Mucosa of descending colon (tissue), 3 donors: ENCODE measurements around the gene FLNB. TPM values are rescaled to one million over a fixed set of nuclear protein-coding genes. Genes with fewer than 3 reads are reported as not detected.
"Not testable (repeated sequence)": the region's sequence is repeated elsewhere in the genome, so short reads cannot be mapped to it uniquely, and the experiment has no call there.

Experiments used
- ATAC-seq: fragments of 200-7000 bp; cut with Tn5 transposase; one replicate; pipeline ENCODE4 v1.9.1; 2020; ENCODE audit warnings: mild to moderate bottlenecking, moderate library complexity
- DNase-seq, 3 donors: peaks; one replicate each; pipeline ENCODE4 v3.0.0-alpha.2; 2020
- H3K36me3 ChIP-seq: fragments of 200-600 bp; one replicate; pipeline ENCODE4 v1.8.0; 2021; ENCODE audit warnings: low read depth, mild to moderate bottlenecking
- H3K4me1 ChIP-seq: fragments of 200-600 bp; one replicate; pipeline ENCODE4 v1.8.0; 2021; ENCODE audit warnings: low read depth, mild to moderate bottlenecking
- H3K4me3 ChIP-seq: fragments of 200-600 bp; one replicate; pipeline ENCODE4 v1.8.0; 2021; ENCODE audit warnings: mild to moderate bottlenecking
- H3K9me3 ChIP-seq: fragments of 200-600 bp; one replicate; pipeline ENCODE4 v1.8.0; 2021; ENCODE audit warnings: mild to moderate bottlenecking
- intact Hi-C, 2 donors: fragments of 100-400 bp; cut with DNase I in 1 of 2; cut with micrococcal nuclease in 1 of 2; formaldehyde crosslinking; loops; one replicate each; pipeline versions ENCODE4 v1.11.0 to v1.11.1; 2022; cut with DNase I, micrococcal nuclease
- total RNA-seq, 3 donors: library from RNA; stranded (reverse); fragmentation: NEBNext Ultra II Directional in 2 of 3; extraction: Animal tissue kit (Norgen Biotek cat#: 25700) in 2 of 3; gene quantifications; one replicate each; pipeline versions ENCODE4 v1.2.1 to v1.2.4, GENCODE V29; 2021 to 2023
- TF ChIP-seq, protein P1 (sequence below): fragments of 200-600 bp; IDR thresholded peaks from one replicate; pipeline ENCODE4 v1.8.0; 2022; ENCODE audit warnings: antibody characterized with exemption, mild to moderate bottlenecking
- donor health status: DM: no; HTN: no; CAD: no; lungs with moderate emphysema.
- donor health status: DM: no; HTN: no; CAD: no.
- donor health status: DM: no; HTN: yes; CAD: no.

Gene FLNB
- total RNA-seq, 3 donors from 2014 or later = 256 to 555 (median 357) TPM

- H3K4me1 ChIP-seq = peaks cover 38% of the 10 kb centered on the region
- TF ChIP-seq, protein P1, sequence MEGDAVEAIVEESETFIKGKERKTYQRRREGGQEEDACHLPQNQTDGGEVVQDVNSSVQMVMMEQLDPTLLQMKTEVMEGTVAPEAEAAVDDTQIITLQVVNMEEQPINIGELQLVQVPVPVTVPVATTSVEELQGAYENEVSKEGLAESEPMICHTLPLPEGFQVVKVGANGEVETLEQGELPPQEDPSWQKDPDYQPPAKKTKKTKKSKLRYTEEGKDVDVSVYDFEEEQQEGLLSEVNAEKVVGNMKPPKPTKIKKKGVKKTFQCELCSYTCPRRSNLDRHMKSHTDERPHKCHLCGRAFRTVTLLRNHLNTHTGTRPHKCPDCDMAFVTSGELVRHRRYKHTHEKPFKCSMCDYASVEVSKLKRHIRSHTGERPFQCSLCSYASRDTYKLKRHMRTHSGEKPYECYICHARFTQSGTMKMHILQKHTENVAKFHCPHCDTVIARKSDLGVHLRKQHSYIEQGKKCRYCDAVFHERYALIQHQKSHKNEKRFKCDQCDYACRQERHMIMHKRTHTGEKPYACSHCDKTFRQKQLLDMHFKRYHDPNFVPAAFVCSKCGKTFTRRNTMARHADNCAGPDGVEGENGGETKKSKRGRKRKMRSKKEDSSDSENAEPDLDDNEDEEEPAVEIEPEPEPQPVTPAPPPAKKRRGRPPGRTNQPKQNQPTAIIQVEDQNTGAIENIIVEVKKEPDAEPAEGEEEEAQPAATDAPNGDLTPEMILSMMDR = no peak
- H3K4me3 ChIP-seq = no peak overlapping the region
- DNase-seq (no peak), ATAC-seq (no peak)
- H3K36me3 ChIP-seq = no peaks in the 10 kb centered on the region
- intact Hi-C loops = no loop called here
- H3K9me3 ChIP-seq = no peaks in the 10 kb centered on the region
Measured at GRCh38 chr3:57982561-57983243, 25.5 kb upstream of the FLNB start.

GRCh38 chr3:57983734-57984518, 24.3 kb upstream of the FLNB start:
- TF ChIP-seq, protein P1 = no peak
- peaks cover 32% of the 10 kb centered on the region for H3K4me1 ChIP-seq
- ATAC-seq = peak; percentile 95

GRCh38 chr3:57985176-57985983, 22.8 kb upstream of the FLNB start:
- ATAC-seq = peak; percentile 59
- TF ChIP-seq, protein P1 = no peak
- no peaks in the 10 kb centered on the region for H3K36me3 ChIP-seq
- intact Hi-C loops = no loop called here
- no peak for DNase-seq
- H3K9me3 ChIP-seq = no peaks in the 10 kb centered on the region
- H3K4me1 ChIP-seq = peaks cover 32% of the 10 kb centered on the region
- H3K4me3 ChIP-seq = no peak overlapping the region

More at GRCh38 chr3:57983734-57984518, 24.3 kb upstream of the FLNB start:
- intact Hi-C loops = no loop called here
- Histone ChIP-seq H3K9me3 (no peaks in the 10 kb centered on the region), H3K4me3 (no peak overlapping the region), H3K36me3 (no peaks in the 10 kb centered on the region)
- DNase-seq = peak in 2 of 3 donors; percentile 62 to 83

DNA sequence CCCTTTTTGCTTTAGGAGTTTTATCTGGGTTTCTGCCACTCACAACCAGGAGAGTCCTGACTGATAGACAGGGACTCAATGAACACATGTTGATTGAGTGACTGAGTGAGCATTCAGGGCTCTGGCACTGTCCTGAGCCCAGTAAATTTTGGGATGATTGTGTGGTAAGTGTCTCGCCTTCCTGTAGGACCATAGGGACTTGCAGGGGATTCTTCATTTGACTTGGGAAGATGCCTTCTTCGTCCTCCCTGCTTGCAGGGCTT, 22.3 kb upstream of the FLNB start:
- peaks cover 32% of the 10 kb centered on the region for H3K4me1 ChIP-seq
- H3K36me3 ChIP-seq = no peaks in the 10 kb centered on the region
- DNase-seq = no peak
- intact Hi-C loops = no loop called here
- ATAC-seq = no peak
- TF ChIP-seq, protein P1 = no peak
- H3K4me3 ChIP-seq = no peak overlapping the region
- H3K9me3 ChIP-seq = no peaks in the 10 kb centered on the region

- Histone ChIP-seq H3K36me3 (no peaks in the 10 kb centered on the region), H3K4me3 (no peak overlapping the region), H3K9me3 (no peaks in the 10 kb centered on the region), H3K4me1 (peaks cover 32% of the 10 kb centered on the region)
- ATAC-seq (no peak), DNase-seq (no peak)
- intact Hi-C loops = no loop called here
- TF ChIP-seq, protein P1 = no peak
Measured at GRCh38 chr3:57986261-57986660, 22.0 kb upstream of the FLNB start.

DNA sequence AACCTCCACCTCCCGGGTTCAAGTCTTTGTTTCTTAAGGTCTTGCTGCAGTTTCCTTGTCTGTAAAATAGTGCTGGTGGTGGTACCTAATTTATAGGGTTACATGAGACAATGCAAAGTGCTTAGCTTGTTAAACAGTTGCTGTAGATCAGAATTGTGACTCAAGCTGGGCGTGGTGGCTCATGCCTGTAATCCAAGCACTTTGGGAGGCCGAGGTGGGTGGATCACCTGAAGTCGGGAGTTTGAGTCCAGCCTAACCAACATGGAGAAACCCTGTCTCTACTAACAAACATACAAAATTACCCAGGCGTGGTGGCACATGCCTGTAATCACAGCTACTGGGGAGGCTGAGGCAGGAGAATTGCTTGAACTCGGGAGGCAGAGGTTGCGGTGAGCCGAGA, 19.0 kb upstream of the FLNB start:
- H3K4me1 ChIP-seq = peaks cover 24% of the 10 kb centered on the region
- H3K36me3 ChIP-seq, H3K4me3 ChIP-seq, DNase-seq, H3K9me3 ChIP-seq, intact Hi-C loops: not testable (repeated sequence)
- ATAC-seq = peak; percentile 65
